ENCODE results near the gene NMUR1. TPM values are rescaled to one million over a fixed set of nuclear protein-coding genes. Genes with fewer than 3 reads are reported as not detected.

The NMUR1 gene
- total and polyA plus RNA-seq, 3 donors from 2014 or later = 2.7 to 3.7 (median 3.2) TPM

DNA sequence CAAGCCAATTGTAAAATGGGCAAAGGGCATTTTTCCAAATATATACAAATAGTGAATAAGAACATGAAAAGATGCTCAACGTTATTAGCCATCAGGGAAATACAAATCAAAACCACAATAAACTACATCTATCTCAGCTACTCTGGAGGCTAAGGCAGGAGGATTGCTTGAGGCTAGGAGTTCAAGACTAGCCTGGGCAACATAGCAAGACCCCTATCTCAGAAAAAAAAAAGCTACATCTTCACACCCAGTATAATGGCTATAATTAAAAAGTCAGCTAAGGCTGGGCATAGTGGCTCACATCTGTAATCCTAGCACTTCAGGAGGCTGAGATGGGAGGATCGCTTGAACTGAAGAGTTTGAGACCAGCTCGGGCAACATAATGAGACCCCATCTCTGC is 53.3 kb downstream of the NMUR1 start:
- DNase-seq = no peak
- intact Hi-C loops (cut with DNase I; ENCODE audit: low total_unique reads) = no loop called here
- 86 to 89% methylated on average over 3 of the region's 3 CpGs for WGBS, 2 donors
- no peaks in the 10 kb centered on the region for H3K9me3 ChIP-seq
- H3K27ac ChIP-seq = no peak overlapping the region
- no peaks in the 10 kb centered on the region for H3K36me3 ChIP-seq (ENCODE audit: low read depth, missing control alignments)
- no peaks in the 10 kb centered on the region for H3K27me3 ChIP-seq
- no peaks in the 10 kb centered on the region for H3K4me1 ChIP-seq
- no peak for TF ChIP-seq POLR2A (IDR thresholded peaks at IDR 0.05)
- TF ChIP-seq, protein P1, sequence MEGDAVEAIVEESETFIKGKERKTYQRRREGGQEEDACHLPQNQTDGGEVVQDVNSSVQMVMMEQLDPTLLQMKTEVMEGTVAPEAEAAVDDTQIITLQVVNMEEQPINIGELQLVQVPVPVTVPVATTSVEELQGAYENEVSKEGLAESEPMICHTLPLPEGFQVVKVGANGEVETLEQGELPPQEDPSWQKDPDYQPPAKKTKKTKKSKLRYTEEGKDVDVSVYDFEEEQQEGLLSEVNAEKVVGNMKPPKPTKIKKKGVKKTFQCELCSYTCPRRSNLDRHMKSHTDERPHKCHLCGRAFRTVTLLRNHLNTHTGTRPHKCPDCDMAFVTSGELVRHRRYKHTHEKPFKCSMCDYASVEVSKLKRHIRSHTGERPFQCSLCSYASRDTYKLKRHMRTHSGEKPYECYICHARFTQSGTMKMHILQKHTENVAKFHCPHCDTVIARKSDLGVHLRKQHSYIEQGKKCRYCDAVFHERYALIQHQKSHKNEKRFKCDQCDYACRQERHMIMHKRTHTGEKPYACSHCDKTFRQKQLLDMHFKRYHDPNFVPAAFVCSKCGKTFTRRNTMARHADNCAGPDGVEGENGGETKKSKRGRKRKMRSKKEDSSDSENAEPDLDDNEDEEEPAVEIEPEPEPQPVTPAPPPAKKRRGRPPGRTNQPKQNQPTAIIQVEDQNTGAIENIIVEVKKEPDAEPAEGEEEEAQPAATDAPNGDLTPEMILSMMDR (IDR thresholded peaks at IDR 0.05) = no peak
- no peak overlapping the region for H3K4me3 ChIP-seq

DNA sequence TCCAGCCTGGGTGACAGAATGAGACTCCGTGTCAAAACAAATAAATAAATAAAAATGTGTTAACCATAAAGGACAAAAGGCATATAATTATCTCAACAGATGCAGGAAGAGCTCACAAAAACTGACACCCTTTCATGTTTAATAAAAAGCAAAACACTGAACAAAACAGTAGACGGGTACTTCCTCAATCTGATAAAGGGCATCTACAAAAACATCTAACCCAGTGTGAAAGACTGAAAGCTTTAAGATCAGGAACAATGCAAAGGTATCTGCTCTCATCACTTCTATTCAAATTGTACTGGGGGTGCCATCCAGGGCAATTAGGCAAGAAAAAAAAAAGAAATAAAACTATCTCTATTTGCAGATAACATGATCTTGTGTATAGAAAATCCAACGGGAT is 54.3 kb downstream of the NMUR1 start:
- Histone ChIP-seq H3K27ac (no peak overlapping the region), H3K36me3 (ENCODE audit: low read depth, missing control alignments) (no peaks in the 10 kb centered on the region), H3K4me1 (no peaks in the 10 kb centered on the region), H3K9me3 (no peaks in the 10 kb centered on the region), H3K4me3 (no peak overlapping the region), H3K27me3 (no peaks in the 10 kb centered on the region)
- WGBS, 2 donors = 72 to 82% methylated on average over 3 of the region's 3 CpGs
- TF ChIP-seq, protein P1 (IDR thresholded peaks at IDR 0.05) = no peak
- no peak for TF ChIP-seq POLR2A (IDR thresholded peaks at IDR 0.05)
- intact Hi-C loops (cut with DNase I; ENCODE audit: low total_unique reads) = no loop called here
- no peak for DNase-seq

Small RNA genes within 50 kb of the gene (small RNA-seq; reads per million reads assigned to genes)
- 0.09 to 0.38 reads per million in 2 donors for gene RNU2-22P

Other genes with a start within 250 kb of the NMUR1 start
- 1 to 10 TPM; 3.3 to 5.0 TPM for gene B3GNT7, start 134.7 kb downstream of the NMUR1 start, total RNA-seq
- 2.6 TPM for gene B3GNT7, start 134.7 kb downstream of the NMUR1 start, polyA plus RNA-seq (ENCODE audit: insufficient read depth, low read depth, low replicate concordance)
- gene NCL, start 66.0 kb downstream of the NMUR1 start, total RNA-seq = 100 to 1,000 TPM; 207 to 224 TPM
- 293 TPM for gene NCL, start 66.0 kb downstream of the NMUR1 start, polyA plus RNA-seq (ENCODE audit: insufficient read depth, low read depth, low replicate concordance)
- gene TEX44, start 62.4 kb upstream of the NMUR1 start, total RNA-seq = 100 to 1,000 TPM in 1 of 2 donors, 10 to 100 TPM in 1; 84.4 to 248 TPM
- gene TEX44, start 62.4 kb upstream of the NMUR1 start, polyA plus RNA-seq (ENCODE audit: insufficient read depth, low read depth, low replicate concordance) = 166 TPM
- 100 to 1,000 TPM; 278 to 311 TPM for gene PTMA, start 178.1 kb upstream of the NMUR1 start, total RNA-seq
- 583 TPM for gene PTMA, start 178.1 kb upstream of the NMUR1 start, polyA plus RNA-seq (ENCODE audit: insufficient read depth, low read depth, low replicate concordance)

All from testis (tissue), 3 donors.